ENCODE measurements around the gene EFCAB14. TPM values are rescaled to one million over a fixed set of nuclear protein-coding genes. Genes with fewer than 3 reads are reported as not detected.

EFCAB14 gene
- total and polyA plus RNA-seq, 2 experiments from 2014 or later = 23.3 to 49.0 TPM

DNA sequence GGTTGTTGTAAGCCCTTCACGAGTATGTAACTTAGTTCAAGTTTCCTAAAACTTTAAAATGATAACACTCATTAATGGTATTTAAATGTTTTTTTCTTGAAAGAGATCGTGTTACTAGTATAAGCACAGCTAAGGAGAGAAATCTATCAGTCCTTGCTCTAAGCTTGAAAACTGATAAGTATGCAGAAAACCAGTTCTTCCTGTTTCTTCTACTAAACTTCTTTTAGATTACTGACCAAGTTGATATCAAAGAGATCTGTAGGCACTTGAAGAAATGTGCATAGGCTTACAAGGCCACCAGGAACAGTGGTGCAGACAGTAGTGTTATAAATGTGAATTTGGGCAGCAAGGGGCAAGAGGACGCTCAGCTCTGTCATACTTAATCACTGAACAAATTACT is 3.9 kb downstream of the EFCAB14 start:
- H3K4me3 Mint-ChIP-seq = no peak overlapping the region
- no peaks in the 10 kb centered on the region for H3K9me2 ChIP-seq (ENCODE audit: insufficient read depth)
- H3K4me1 Mint-ChIP-seq = peaks cover 20% of the 10 kb centered on the region
- TF ChIP-seq, protein P1, sequence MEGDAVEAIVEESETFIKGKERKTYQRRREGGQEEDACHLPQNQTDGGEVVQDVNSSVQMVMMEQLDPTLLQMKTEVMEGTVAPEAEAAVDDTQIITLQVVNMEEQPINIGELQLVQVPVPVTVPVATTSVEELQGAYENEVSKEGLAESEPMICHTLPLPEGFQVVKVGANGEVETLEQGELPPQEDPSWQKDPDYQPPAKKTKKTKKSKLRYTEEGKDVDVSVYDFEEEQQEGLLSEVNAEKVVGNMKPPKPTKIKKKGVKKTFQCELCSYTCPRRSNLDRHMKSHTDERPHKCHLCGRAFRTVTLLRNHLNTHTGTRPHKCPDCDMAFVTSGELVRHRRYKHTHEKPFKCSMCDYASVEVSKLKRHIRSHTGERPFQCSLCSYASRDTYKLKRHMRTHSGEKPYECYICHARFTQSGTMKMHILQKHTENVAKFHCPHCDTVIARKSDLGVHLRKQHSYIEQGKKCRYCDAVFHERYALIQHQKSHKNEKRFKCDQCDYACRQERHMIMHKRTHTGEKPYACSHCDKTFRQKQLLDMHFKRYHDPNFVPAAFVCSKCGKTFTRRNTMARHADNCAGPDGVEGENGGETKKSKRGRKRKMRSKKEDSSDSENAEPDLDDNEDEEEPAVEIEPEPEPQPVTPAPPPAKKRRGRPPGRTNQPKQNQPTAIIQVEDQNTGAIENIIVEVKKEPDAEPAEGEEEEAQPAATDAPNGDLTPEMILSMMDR (conservative IDR thresholded peaks at IDR 0.05; ENCODE audit: low read depth in 2 of 2) = no peak
- TF ChIP-seq EZH2phosphoT487 (IDR thresholded peaks at IDR 0.05; ENCODE audit: unreplicated experiment) = no peak
- TF ChIP-seq JUNB (IDR thresholded peaks at IDR 0.05; ENCODE audit: unreplicated experiment) = no peak
- TF ChIP-seq, protein P2, sequence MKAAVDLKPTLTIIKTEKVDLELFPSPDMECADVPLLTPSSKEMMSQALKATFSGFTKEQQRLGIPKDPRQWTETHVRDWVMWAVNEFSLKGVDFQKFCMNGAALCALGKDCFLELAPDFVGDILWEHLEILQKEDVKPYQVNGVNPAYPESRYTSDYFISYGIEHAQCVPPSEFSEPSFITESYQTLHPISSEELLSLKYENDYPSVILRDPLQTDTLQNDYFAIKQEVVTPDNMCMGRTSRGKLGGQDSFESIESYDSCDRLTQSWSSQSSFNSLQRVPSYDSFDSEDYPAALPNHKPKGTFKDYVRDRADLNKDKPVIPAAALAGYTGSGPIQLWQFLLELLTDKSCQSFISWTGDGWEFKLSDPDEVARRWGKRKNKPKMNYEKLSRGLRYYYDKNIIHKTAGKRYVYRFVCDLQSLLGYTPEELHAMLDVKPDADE (IDR thresholded peaks at IDR 0.05) = no peak
- no peak for TF ChIP-seq ZNF114 (CRISPR knock-in tag; IDR thresholded peaks at IDR 0.05)
- TF ChIP-seq, protein P3, sequence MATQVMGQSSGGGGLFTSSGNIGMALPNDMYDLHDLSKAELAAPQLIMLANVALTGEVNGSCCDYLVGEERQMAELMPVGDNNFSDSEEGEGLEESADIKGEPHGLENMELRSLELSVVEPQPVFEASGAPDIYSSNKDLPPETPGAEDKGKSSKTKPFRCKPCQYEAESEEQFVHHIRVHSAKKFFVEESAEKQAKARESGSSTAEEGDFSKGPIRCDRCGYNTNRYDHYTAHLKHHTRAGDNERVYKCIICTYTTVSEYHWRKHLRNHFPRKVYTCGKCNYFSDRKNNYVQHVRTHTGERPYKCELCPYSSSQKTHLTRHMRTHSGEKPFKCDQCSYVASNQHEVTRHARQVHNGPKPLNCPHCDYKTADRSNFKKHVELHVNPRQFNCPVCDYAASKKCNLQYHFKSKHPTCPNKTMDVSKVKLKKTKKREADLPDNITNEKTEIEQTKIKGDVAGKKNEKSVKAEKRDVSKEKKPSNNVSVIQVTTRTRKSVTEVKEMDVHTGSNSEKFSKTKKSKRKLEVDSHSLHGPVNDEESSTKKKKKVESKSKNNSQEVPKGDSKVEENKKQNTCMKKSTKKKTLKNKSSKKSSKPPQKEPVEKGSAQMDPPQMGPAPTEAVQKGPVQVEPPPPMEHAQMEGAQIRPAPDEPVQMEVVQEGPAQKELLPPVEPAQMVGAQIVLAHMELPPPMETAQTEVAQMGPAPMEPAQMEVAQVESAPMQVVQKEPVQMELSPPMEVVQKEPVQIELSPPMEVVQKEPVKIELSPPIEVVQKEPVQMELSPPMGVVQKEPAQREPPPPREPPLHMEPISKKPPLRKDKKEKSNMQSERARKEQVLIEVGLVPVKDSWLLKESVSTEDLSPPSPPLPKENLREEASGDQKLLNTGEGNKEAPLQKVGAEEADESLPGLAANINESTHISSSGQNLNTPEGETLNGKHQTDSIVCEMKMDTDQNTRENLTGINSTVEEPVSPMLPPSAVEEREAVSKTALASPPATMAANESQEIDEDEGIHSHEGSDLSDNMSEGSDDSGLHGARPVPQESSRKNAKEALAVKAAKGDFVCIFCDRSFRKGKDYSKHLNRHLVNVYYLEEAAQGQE (IDR thresholded peaks at IDR 0.05; ENCODE audit: unreplicated experiment) = no peak
- no peak for TF ChIP-seq NANOG (IDR thresholded peaks at IDR 0.05; ENCODE audit: borderline replicate concordance)
- no peak for TF ChIP-seq EZH2 (IDR thresholded peaks at IDR 0.05; ENCODE audit: low read depth, unreplicated experiment)
- TF ChIP-seq, protein P4, sequence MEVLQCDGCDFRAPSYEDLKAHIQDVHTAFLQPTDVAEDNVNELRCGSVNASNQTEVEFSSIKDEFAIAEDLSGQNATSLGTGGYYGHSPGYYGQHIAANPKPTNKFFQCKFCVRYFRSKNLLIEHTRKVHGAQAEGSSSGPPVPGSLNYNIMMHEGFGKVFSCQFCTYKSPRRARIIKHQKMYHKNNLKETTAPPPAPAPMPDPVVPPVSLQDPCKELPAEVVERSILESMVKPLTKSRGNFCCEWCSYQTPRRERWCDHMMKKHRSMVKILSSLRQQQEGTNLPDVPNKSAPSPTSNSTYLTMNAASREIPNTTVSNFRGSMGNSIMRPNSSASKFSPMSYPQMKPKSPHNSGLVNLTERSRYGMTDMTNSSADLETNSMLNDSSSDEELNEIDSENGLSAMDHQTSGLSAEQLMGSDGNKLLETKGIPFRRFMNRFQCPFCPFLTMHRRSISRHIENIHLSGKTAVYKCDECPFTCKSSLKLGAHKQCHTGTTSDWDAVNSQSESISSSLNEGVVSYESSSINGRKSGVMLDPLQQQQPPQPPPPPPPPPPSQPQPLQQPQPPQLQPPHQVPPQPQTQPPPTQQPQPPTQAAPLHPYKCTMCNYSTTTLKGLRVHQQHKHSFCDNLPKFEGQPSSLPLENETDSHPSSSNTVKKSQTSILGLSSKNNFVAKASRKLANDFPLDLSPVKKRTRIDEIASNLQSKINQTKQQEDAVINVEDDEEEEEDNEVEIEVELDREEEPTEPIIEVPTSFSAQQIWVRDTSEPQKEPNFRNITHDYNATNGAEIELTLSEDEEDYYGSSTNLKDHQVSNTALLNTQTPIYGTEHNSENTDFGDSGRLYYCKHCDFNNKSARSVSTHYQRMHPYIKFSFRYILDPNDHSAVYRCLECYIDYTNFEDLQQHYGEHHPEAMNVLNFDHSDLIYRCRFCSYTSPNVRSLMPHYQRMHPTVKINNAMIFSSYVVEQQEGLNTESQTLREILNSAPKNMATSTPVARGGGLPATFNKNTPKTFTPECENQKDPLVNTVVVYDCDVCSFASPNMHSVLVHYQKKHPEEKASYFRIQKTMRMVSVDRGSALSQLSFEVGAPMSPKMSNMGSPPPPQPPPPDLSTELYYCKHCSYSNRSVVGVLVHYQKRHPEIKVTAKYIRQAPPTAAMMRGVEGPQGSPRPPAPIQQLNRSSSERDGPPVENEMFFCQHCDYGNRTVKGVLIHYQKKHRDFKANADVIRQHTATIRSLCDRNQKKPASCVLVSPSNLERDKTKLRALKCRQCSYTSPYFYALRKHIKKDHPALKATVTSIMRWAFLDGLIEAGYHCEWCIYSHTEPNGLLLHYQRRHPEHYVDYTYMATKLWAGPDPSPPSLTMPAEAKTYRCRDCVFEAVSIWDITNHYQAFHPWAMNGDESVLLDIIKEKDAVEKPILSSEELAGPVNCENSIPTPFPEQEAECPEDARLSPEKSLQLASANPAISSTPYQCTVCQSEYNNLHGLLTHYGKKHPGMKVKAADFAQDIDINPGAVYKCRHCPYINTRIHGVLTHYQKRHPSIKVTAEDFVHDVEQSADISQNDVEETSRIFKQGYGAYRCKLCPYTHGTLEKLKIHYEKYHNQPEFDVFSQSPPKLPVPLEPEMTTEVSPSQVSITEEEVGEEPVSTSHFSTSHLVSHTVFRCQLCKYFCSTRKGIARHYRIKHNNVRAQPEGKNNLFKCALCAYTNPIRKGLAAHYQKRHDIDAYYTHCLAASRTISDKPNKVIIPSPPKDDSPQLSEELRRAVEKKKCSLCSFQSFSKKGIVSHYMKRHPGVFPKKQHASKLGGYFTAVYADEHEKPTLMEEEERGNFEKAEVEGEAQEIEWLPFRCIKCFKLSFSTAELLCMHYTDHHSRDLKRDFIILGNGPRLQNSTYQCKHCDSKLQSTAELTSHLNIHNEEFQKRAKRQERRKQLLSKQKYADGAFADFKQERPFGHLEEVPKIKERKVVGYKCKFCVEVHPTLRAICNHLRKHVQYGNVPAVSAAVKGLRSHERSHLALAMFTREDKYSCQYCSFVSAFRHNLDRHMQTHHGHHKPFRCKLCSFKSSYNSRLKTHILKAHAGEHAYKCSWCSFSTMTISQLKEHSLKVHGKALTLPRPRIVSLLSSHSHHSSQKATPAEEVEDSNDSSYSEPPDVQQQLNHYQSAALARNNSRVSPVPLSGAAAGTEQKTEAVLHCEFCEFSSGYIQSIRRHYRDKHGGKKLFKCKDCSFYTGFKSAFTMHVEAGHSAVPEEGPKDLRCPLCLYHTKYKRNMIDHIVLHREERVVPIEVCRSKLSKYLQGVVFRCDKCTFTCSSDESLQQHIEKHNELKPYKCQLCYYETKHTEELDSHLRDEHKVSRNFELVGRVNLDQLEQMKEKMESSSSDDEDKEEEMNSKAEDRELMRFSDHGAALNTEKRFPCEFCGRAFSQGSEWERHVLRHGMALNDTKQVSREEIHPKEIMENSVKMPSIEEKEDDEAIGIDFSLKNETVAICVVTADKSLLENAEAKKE (CRISPR knock-in tag; IDR thresholded peaks at IDR 0.05) = no peak
- TF ChIP-seq CREB1 (CRISPR knock-in tag; IDR thresholded peaks at IDR 0.05; ENCODE audit: low read depth) = no peak
- no peak for TF ChIP-seq ZNF331 (CRISPR knock-in tag; IDR thresholded peaks at IDR 0.05; ENCODE audit: low read depth)
- TF ChIP-seq STAT1 (IDR thresholded peaks at IDR 0.05; ENCODE audit: unreplicated experiment) = no peak
- TF ChIP-seq POLR2AphosphoS5 (IDR thresholded peaks at IDR 0.05; ENCODE audit: low read depth) = no peak
- ATAC-seq (no peak), DNase-seq (ENCODE audit: low spot score) (no peak)
- H2AFZ ChIP-seq = no peak overlapping the region
- H3K36me3 Mint-ChIP-seq (ENCODE audit: low read depth) = peaks cover 32% of the 10 kb centered on the region
- no peaks in the 10 kb centered on the region for H3K9me3 Mint-ChIP-seq
- H3K27me3 ChIP-seq (ENCODE audit: insufficient read depth) = no peaks in the 10 kb centered on the region
- peaks cover 12% of the 10 kb centered on the region for H3K36me3 ChIP-seq (ENCODE audit: insufficient read depth)
- peaks cover 41% of the 10 kb centered on the region for H3K79me2 ChIP-seq (replicated peaks; ENCODE audit: insufficient read depth)
- no peak overlapping the region for H3K4me3 ChIP-seq
- H3K4me1 ChIP-seq (ENCODE audit: insufficient read depth) = peaks cover 19% of the 10 kb centered on the region
- H3K27ac ChIP-seq (ENCODE audit: low read depth) = no peak overlapping the region
- H3K4me2 ChIP-seq = no peak overlapping the region
- peaks cover 38% of the 10 kb centered on the region for H4K20me1 ChIP-seq (replicated peaks; ENCODE audit: insufficient read depth)
- no peaks in the 10 kb centered on the region for H3K27me3 Mint-ChIP-seq (ENCODE audit: insufficient read depth, low read depth, poor library complexity)
- H3K27ac Mint-ChIP-seq = no peak overlapping the region
- H3F3A ChIP-seq (replicated peaks; ENCODE audit: low read depth) = no peaks in the 10 kb centered on the region
